HL-60 (cell line): ENCODE data around the gene MS4A10.

Source experiments
- DNase-seq, 2 experiments: peaks; one replicate each; pipeline ENCODE4 v3.0.0-alpha.2; 2010 to 2020; ENCODE audit warnings: low read depth in 1 of 2, low spot score in 1 of 2
- H3K27ac ChIP-seq: fragments of 250-450 bp; sonication (Bioruptor Pico); replicated peaks from 2 replicates; pipeline ENCODE4 v1.5.1; 2020; ENCODE audit warnings: mild to moderate bottlenecking, moderate library complexity
- H3K27me3 ChIP-seq: fragments of 250-450 bp; sonication (Bioruptor Pico); 2 replicates; pipeline ENCODE4 v1.5.1; 2021; ENCODE audit warnings: mild to moderate bottlenecking, moderate library complexity; ENCODE audit not compliant: insufficient read depth, poor library complexity, severe bottlenecking
- H3K4me3 ChIP-seq: replicated peaks from 2 replicates; pipeline ENCODE4 v1.5.1; 2011; ENCODE audit warnings: mild to moderate bottlenecking, control low read depth, low read length; ENCODE audit not compliant: insufficient read depth
- CTCF ChIP-seq: IDR thresholded peaks from one replicate; pipeline ENCODE4 v1.5.1; 2011; ENCODE audit warnings: low read length, control low read depth, inconsistent platforms; ENCODE audit not compliant: insufficient read depth
- GABPA ChIP-seq: IDR thresholded peaks from 2 replicates; pipeline ENCODE4 v1.6.1; 2012; ENCODE audit warnings: low read depth
- POLR2AphosphoS5 ChIP-seq: IDR thresholded peaks from 2 replicates; pipeline ENCODE4 v1.6.1; 2012; ENCODE audit warnings: low read depth
- REST ChIP-seq: IDR thresholded peaks from 2 replicates; pipeline ENCODE4 v1.6.1; 2012; ENCODE audit warnings: low read depth; ENCODE audit not compliant: insufficient replicate concordance
- SPI1 ChIP-seq: IDR thresholded peaks from 2 replicates; pipeline ENCODE4 v1.6.1; 2012; ENCODE audit warnings: low read depth, mild to moderate bottlenecking, borderline replicate concordance

Gene MS4A10

GRCh38 chr11:60810569-60810968, 25.4 kb downstream of the MS4A10 start:
- Histone ChIP-seq H3K27ac (no peak overlapping the region), H3K27me3 (no peaks in the 10 kb centered on the region), H3K4me3 (no peak overlapping the region)
- TF ChIP-seq SPI1 = no peak
- no peak for TF ChIP-seq GABPA
- no peak for TF ChIP-seq POLR2AphosphoS5
- TF ChIP-seq REST = no peak
- no peak for TF ChIP-seq CTCF
- DNase-seq = no peak

- peak in 1 of 2 experiments; percentile 18 for DNase-seq
- Histone ChIP-seq H3K27ac (no peak overlapping the region), H3K4me3 (no peak overlapping the region), H3K27me3 (no peaks in the 10 kb centered on the region)
- TF ChIP-seq CTCF = no peak
- TF ChIP-seq SPI1 = peak; percentile 27; the same call in 1 of the 2 replicates
These were observed 28.2 kb downstream of the MS4A10 start for GRCh38 chr11:60813324-60813723.

GRCh38 chr11:60814112-60814511, 29.0 kb downstream of the MS4A10 start:
- DNase-seq = no peak
- TF ChIP-seq GABPA = no peak
- no peak for TF ChIP-seq CTCF
- TF ChIP-seq SPI1 = no peak
- no peak for TF ChIP-seq POLR2AphosphoS5
- TF ChIP-seq REST = no peak
- H3K27me3 ChIP-seq = no peaks in the 10 kb centered on the region
- H3K4me3 ChIP-seq = no peak overlapping the region
- H3K27ac ChIP-seq = no peak overlapping the region

GRCh38 chr11:60816590-60817157, 31.5 kb downstream of the MS4A10 start:
- Histone ChIP-seq H3K4me3 (no peak overlapping the region), H3K27me3 (no peaks in the 10 kb centered on the region), H3K27ac (no peak overlapping the region)
- TF ChIP-seq POLR2AphosphoS5 (no peak), GABPA (no peak), REST (no peak), SPI1 (no peak), CTCF (no peak)
- no peak for DNase-seq
